Measurements from ENCODE around the gene DPP6.
"Not testable (repeated sequence)": the region's sequence is repeated elsewhere in the genome, so short reads cannot be mapped to it uniquely, and the experiment has no call there.

The DPP6 gene

DNA sequence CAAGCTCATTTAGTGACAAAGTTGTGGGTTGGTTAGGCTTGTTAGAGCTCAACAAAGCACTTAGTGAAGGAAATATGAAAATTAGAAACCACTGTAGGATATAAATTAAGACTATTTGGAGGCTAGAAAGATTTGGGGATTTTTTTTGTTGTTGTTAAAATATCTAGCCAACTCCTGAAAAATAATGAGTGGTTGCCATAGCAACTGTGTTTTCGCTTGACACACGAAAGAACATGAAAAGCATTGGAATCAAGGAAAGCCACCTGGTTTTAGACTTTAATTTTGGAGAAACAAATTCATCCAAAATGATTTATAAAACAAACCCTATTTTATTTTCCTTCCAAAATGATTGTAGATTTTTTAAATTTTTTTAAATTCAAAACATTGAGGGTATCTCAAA lies 26.3 kb downstream of the DPP6 start:
- not testable (repeated sequence) for DNase-seq

DNA sequence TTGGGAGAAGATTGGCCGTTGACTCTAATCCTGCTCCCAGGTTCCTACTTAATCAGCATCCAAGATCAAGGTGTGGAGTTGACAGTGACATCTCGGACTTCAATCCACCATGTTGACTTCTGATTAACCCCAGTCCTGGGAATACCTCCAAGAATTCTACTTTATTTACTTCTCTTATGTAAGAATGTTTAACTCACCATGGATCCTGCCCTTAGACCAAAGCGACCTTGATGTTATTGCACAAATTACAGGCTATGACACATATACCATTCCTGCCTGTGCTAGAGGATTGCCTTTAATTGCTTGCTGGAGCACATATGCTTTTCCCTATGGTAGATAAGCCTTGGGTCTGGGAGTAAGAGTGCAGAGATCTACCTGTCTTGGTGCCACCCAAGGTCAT lies 28.1 kb downstream of the DPP6 start:
- not testable (repeated sequence) for DNase-seq

DNA sequence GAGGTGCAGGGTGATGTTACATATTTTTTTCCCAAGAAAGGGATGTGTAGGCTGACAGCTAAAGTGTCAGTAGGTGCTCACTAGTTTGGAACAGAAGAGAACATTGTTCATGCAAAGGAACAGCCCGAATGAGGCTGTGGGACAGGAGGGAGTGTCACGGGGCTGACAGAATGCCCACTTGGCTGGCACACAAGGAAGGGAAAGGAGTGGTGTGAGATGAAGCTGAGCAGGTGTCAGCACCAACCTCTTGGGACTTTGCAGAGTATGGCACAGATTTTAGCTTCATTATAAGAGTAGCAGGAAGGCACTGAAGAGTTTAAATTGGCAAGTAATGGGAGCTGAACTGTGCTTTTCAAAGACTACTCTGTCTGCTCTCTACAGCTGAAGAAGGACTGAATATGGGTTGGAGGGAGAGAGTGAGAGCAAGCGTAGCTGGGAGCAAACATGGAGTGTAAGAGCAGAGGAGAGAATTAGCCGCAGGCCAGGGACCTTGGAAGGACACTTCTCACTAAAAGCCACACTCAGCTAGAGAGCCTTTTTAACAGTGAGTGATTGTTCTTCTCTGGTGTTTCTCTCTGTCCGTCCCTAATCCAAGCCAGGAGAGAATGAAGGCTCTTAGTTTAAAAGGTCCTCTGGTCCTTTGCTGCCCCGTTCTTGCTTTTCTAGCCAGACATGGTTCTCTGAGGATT lies 35.0 kb downstream of the DPP6 start:
- not testable (repeated sequence) for DNase-seq

DNA sequence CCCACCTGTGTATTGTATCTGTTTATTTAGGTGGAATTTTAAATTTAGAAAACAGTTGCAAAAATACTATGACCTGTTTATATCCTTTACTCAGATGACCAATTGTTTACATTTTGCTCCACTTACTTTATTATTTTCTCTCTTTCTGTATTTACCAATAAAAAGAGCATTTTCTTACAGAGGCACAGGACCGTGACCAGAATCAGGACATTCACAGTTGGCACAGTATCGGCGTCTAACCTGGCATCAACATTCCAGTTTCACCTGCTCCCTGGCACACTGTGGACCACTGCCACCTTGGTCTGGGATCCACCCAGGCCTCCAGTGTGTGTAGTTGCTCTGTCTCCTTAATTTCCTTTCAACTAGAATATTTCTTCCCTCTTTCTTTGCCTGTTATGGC lies 39.9 kb downstream of the DPP6 start:
- not testable (repeated sequence) for DNase-seq

DNA sequence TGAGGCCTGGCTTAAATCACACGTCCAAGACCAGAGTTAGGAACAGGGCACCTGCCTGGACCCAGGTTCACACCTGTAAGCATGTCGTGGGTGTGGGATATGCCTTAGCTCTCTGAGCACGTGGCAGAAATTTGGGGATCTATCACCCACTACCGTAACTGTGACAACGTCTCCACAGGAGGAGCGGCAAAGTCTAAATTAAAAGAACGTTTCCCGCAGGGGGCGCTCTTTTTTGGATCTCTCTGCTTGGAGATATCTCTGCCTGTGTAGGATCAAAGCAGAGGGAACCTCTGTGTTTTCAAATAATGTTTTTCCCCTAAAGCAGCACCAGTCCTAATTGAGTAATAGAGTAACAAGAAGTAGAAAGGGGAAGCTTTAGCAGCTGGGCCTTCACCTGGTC lies 43.0 kb downstream of the DPP6 start:
- not testable (repeated sequence) for DNase-seq

DNA sequence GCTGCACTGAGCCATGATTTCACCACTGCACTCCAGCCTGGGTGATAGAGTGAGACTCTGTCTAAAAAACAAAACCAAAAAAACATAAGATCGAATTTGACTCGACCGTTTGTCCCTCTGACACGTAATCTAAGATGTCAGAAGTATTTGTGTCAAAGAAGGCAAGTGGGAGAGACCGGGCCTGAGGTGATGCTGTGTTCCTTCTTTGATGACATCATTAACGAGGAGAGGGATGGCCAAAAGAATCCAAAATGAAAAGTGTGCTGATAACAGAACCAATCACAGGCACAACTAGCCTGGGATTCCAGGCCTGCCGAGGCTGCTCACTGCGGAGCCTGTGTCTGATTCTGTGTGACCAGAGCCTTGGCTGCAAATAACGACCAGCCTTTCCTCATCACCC lies 52.9 kb downstream of the DPP6 start:
- DNase-seq, result not testable (repeated sequence)

DNA sequence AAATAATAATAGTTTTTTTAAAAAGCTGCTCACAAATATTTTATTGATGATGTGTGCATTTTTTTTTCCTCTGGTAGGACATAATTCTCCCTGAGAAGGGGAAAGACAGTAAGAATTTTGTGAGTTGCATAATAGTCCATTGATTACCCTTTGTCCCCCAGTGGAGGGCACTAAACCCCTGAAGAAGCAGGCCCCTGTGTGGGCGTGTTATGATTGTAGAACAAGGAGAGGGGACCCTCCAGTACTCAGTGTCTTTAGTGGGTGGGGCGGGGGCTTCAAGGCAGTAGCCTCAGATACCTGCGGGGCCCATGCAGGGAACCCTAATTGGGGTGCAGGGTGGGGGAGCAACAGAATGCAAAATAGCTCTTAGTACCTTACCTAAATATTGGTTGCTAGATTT lies 57.4 kb downstream of the DPP6 start:
- not testable (repeated sequence) for DNase-seq

DNA sequence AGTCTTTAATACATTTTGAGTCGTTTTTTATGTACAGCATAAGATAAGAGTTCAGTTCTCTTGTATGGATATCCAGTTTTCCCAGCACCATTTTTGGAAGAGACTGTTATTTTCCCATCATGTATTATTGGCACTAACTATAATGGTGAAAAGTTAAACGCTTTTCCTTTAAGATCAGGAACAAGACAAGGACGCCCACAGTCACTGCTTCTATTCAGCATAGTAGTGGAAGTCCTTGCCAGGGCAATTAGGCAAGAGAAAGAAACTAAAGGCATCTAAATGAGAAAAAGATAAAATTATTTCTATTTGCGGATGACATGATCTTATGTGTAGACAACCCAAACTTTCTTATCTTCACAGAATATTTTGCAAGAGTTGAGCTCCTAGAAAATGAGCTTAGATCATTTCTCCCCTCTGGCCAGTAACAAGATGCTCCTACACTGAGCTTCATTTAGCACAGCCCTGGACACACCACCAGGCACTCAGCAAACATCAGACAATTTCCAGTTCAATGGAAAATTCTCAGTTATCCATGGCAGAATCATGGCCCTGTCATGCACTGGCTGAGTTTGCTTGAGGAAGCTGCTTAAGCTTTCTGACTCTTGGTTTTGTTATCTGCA lies 61.6 kb downstream of the DPP6 start:
- DNase-seq, result not testable (repeated sequence)

DNA sequence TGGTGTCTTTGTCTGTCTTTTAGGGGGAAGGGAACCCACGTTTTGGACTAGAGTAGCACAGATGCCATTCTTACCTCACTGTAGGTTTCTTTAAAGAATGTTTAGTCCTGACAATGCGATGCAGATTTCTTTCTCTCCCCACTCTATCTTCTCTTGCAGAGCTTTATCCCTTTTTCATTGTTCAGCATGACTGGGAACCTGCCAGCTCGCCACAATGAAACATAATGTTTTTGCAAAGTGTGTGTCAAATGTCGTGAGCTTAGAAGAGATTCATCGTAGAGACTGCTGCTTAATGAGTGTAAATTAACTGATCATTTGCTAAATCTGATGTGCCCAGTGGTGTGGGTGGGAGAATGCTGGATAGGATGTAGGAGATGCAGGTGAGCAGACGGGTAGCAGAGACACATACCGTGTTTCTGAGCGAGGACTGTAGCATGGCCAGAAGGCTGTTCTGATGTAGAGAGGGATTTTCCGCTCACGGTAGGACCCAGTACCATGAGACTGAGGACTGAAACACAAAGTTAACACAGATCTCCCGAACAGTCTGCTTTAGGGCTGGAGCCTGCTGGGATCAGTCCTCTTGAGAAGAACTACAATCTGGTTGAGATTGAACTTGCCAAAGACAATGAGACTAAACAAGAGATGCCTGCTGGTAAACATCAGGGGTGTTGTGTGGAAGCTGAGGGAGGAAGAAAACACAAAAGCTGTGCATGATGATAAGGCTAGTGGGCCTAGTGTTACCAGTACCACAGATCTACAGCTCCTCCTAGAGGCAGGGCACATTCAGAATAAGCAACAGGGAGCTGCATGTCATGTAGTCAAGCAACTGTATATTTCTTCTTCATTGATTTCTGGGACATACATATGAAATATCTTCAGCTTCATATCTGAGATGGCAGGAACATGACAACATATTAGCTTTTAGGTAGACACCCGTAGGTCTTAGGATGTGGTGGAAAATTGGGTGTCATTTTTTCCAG lies 65.5 kb downstream of the DPP6 start:
- DNase-seq, result not testable (repeated sequence)

DNA sequence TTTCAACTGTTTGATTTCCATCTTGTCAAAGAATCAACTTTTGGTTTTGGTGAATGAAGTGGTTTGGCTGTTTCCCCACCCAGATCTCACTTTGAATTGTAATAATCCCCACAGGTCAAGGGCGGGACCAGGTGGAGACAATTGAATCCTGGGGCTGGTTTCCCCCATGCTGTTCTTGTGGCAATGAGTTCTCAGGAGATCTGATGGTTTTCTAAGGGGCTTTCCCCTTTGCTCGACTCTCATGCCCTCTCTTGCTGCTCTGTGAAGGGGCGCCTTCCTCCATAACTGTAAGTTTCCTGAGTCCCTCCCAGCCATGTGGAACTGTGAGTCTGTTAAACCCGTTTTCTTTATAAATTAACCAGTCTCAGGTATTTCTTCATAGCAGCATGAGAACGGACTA lies 68.6 kb downstream of the DPP6 start:
- DNase-seq, result not testable (repeated sequence)

DNA sequence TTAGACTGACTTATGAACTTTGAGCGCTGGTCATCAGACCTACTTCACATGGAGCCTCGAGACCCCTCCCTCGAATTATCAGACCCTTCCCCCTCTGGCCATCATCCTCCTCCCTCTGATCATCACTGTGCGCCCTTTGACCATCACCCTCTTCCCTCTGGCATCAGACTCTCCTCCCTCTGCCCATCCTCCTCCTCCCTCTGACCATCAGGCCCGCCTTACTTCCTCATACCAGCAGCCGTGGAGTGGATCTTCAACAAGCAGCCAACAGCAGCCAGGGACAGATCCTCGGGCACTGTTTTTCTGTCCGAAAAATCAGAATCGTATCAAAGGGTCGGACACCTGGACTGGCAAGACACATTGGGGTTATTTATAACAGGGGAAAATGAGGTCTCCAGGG lies 70.5 kb downstream of the DPP6 start:
- DNase-seq, result not testable (repeated sequence)

DNA sequence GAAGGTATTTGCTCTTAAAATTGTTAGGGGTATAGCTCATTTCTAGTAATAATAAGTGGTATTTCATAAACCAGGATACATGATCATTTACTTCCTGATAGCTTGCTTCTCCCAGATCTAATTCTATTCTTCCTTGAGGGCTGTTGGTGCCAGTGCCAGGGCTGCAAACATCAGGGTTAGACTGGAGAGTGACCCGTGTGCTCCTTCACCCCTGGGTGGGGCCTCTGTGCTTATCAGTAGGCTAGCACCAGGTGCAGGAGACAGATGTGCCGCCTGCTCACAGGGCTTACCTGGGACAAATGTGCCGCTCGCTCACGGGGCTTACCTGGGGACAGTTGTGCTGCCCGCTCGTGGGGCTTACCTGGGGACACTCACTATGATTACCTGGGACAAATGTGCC lies 71.2 kb downstream of the DPP6 start:
- DNase-seq, result not testable (repeated sequence)

DNA sequence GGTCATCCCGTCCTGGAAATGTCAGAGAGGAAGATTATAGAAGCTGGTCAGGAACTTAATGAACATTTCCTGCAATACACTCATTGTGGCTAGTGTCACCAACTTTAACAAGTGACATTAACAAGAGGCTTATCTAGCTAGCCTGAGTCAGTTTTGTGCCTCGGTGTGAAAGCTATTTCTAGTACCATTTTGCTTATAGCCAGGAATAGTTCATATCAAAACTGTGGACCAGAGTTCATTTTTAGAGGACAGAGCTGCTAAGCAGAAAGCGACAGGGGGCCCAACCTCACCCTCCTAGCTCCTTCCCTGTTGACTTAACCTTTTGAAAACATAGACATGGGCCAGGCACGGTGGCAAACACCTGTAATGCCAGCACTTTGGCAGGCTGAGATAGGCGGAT lies 76.9 kb downstream of the DPP6 start:
- not testable (repeated sequence) for DNase-seq

DNA sequence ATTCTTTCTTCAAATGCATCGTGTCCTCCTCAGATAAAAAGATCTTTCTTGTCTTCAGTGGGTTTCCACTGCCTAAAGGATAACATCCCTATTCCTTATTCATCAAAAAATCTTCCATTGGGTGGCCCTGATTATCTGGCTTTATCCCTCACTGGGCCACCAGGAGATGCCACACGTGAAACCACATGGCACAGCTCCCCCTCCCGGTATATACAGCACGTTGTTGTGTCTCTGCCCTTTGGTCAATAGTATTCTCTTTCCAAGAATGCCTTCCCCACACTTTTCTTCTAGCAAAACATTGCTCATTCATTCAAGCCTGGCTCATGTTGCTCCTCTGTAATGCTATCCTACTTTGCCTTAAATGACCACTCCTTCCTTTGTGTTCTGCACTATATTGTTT lies 80.4 kb downstream of the DPP6 start:
- DNase-seq, result not testable (repeated sequence)

DNA sequence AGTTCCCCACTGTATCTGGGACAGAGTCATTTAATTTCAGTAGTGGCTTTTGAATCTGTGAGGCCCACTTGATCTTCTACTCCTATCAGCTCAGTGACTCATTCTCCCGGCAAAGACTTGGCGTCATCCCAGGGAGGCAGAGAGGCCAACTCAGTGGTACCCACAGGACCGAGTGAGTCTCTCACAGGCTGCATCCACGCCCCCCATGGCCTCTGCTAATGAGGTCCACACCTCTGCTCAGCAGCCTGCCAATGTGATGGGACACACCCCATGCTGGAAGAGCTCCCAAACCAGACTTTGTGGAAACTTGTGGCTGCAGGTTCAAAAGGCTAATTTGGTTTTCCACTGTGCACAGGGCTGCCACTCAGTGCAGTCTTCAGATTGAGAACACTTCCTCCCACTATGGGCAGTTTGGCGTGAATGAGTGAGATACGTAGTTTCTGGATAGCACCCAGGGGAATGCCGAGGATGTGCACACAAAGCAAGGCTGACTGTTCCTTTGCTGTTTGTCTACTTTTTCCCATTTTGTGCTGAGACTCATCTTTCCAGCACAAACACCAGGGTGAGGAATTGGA lies 81.6 kb downstream of the DPP6 start:
- not testable (repeated sequence) for DNase-seq

DNA sequence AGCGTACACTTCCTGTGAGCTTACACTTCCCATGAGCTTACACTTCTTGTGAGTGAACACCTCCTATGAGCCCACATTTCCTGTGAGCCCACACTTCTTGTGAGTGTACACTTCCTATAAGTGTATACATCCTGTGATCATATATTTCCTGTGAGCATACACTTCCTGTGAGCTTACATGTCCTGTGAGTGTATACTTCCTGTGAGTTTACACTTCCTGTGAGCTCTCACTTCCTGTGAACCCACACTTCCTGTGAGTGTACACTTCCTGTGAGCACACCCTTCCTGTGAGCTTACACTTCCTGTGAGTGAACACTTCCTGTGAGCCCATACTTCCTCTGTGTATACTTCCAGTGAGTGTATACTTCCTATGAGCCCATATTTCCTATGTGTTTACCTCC lies 82.5 kb downstream of the DPP6 start:
- not testable (repeated sequence) for DNase-seq

DNA sequence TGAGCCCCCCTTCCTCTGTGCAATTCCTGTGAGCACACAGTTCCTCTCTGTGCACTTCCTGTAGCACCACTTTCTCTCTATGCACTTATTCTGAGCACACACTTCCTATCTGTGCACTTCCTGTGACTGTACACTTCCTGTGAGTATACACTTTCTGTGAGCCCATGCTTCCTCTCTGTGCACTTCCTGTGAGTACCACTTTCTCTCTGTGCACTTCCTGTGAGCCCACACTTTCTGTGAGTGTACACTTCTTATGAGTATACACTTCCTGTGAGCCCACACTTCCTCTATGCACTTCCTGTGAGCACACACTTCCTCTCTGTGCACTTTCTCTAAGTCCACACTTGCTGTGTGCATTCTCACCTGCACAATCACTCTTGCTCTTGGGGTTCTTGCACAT lies 83.4 kb downstream of the DPP6 start:
- DNase-seq, result not testable (repeated sequence)

DNA sequence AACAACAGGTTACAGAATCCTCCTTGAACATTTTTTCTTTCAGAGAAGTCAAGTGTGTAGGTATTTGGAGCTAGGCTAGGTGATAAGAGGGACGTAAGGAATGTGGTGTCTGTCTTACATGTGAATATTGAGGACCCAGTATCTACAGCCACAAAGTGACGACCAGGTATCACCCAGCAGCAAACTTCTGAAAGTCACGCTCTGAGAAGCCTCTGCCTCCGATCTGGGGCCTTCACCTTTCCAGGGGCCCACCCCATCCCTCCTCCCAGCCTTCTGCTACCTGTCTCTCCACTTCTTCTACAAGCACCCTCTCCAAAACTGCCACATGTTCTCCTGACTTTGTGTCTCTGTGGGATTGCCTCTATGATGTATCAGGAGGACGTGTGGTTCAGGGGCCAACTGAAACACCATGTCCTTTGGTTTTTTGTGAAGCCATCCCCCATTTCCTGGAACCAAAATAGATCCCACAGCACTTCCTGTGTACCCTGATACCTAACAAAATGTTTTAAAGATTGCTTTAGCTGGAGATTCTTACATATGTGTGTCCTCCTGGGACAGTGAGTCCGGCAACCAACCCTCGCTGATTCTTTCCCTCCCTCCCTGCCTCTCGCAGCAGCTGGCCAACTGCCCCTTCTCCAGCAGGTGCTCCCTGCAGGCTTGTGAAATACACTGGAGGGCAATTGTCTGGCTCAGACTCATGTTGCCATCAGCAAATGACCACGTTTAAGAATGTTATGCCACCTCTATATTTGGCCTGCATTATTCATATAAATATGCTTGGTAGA lies 93.9 kb downstream of the DPP6 start:
- not testable (repeated sequence) for DNase-seq

DNA sequence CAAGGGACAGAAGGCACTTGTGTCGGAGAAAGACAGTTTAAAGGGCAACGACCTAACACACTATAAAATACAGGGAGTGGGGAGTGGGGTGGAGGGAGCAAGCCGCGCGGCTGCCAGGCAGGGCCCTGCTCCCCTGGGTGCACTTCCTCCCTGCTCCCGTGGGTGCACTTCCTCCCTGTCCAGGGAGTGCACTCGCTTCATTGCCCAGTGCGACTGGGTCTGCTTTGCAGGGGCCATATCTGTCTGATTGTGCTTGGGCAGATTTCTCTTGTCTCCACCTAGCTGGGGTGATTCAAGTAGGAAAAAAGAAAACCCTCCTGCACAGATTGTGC lies 94.5 kb downstream of the DPP6 start:
- DNase-seq, result not testable (repeated sequence)

DNA sequence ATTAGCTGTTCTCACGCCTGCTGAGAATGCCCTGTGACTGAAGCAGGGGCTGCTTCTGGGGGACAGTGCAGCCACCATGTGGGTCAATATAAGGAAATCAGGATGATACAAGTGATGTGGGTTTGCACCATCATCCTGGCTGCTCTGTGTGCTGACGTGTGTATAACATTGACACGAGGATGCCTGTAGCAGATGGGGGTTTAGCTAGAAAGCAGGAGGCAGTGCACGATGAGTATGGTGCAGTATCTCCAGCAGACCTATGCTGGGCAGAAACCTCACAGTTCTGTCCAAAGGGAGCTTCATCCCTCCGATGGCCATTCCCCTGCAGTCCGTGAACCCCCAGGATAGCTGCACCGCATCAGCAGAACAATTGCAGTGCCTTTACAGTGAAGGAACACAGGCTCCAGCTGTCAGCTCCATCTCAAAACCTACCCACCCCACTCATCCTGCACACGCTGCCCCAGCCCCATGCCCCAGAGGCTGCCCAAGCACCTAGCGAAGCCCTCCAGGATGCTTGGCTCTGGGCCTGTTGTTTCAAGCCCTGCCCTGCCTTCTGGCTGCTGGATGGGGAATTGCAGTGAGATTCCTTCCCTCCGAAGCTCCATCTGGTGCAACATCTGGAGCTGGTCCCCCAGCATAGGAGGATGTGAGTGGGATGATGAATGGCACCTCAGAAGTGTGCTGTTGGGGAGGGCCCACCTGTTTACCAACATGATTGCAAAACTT lies 96.8 kb downstream of the DPP6 start:
- not testable (repeated sequence) for DNase-seq

DNA sequence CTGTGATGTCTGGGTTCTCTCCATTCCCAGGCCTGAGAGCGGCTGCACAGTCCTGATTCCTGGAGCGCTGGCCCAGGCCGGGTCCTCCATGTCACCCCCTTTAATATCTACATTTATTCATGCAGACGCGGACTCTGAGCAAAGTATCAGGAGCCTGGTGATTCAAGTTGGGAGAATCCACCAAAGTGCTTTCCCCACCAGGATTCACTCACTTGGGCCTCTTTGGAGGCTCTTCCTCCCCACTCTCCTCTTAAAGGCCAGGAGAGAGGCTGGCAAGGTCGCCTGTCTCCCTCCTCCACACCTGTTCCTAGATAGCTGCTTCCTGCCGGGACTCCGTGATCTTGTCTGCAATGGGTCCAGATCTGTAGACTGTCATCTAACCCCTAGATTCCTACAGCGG lies 98.5 kb downstream of the DPP6 start:
- DNase-seq, result not testable (repeated sequence)

DNA sequence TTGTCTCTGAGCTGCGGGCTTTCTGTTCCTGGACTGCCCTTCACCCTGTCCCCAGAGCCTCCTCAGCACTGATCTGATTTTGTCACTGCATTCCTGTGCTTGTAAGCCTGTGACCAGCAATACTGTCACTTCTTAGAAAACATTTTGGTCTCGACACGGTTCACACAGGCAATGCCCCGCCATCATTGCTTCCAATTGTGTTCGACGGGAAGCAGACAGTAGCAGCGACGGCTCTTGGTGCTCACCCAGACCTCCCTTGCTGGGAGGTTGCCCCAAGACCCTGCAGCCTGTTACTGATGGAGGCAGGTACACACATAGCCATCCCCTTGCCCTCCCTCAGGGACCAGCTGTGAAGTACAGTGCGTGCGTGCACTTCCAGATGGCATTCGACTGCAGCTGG lies 99.1 kb downstream of the DPP6 start:
- DNase-seq, result not testable (repeated sequence)
